Body of pancreas (tissue), 4 donors: ENCODE measurements around the gene MFAP3. TPM values are rescaled to one million over a fixed set of nuclear protein-coding genes. Genes with fewer than 3 reads are reported as not detected.

Experiments used
- ATAC-seq: fragments of 150-250 bp; one replicate; pipeline ENCODE4 v1.9.1; 2016
- DNase-seq, 4 donors: peaks; one replicate each; pipeline ENCODE4 v3.0.0-alpha.2; 2019
- H3K27ac ChIP-seq, 4 donors: fragments of 200-600 bp; sonication (generic); 1 replicate in 3 of 4; 2 replicates in 1 of 4; pipeline versions ENCODE4 v1.5.1 to v1.6.1; 2016 to 2019; ENCODE audit warnings: mild to moderate bottlenecking in 1 of 4, mixed read lengths in 1 of 4, moderate library complexity in 1 of 4
- H3K27me3 ChIP-seq, 2 donors: fragments of 200-600 bp; sonication (generic); one replicate each; pipeline ENCODE4 v1.6.0; 2016; ENCODE audit warnings: mild to moderate bottlenecking in 1 of 2
- H3K36me3 ChIP-seq, 2 donors: fragments of 200-600 bp; sonication (generic); replicated peaks in 1 of 2; 2 replicates each; pipeline ENCODE4 v1.5.1; 2016; ENCODE audit warnings: low read depth in 2 of 2; ENCODE audit not compliant: insufficient read depth in 1 of 2
- H3K4me1 ChIP-seq: fragments of 200-600 bp; sonication (generic); one replicate; pipeline ENCODE4 v1.6.0; 2016
- H3K4me3 ChIP-seq, 2 donors: fragments of 200-600 bp; sonication (generic); 1 replicate in 1 of 2; 2 replicates in 1 of 2; pipeline ENCODE4 v1.5.1; 2016 to 2019
- H3K9me3 ChIP-seq, 3 donors: fragments of 200-600 bp; sonication (generic); 1 replicate in 2 of 3; 2 replicates in 1 of 3; pipeline ENCODE4 v1.5.1; 2016
- CTCF ChIP-seq, 7 experiments: fragments of 450-650 bp in 4 of 7; fragments of 200-600 bp in 3 of 7; sonication (generic) in 3 of 7; IDR thresholded peaks; one replicate each; pipeline ENCODE4 v1.5.1; 2016 to 2019; ENCODE audit warnings: antibody characterized with exemption in 7 of 7
- POLR2A ChIP-seq, 3 donors: fragments of 450-650 bp; IDR thresholded peaks; one replicate each; pipeline ENCODE4 v1.6.1; 2016; ENCODE audit warnings: antibody characterized with exemption in 3 of 3, mild to moderate bottlenecking in 2 of 3
- WGBS, 2 donors: methylation state at CpG; one replicate each; pipeline ENCODE4 v1.1.5; 2017; 5-methylcytosine and 5-hydroxymethylcytosine counted together
- intact Hi-C: fragments of 100-400 bp; cut with DNase I; formaldehyde crosslinking; loops from one replicate; pipeline ENCODE4 v1.15.1; 2023
- total RNA-seq, 2 donors: library from RNA; depleted of rRNA; stranded (reverse); fragments of >200 nt; gene quantifications; one replicate each; pipeline ENCODE4 v1.1.0, GENCODE V29; 2016

Gene MFAP3
- total RNA-seq, 2 donors from 2014 or later = 14.3 to 23.4 TPM

- ATAC-seq = no peak
- H3K27ac ChIP-seq = no peak overlapping the region
- H3K36me3 ChIP-seq = no peaks in the 10 kb centered on the region
- no peak for DNase-seq
- WGBS, 2 donors = 84 to 95% methylated on average over 1 of the region's 1 CpG
- H3K9me3 ChIP-seq = no peaks in the 10 kb centered on the region
- intact Hi-C loops = no loop called here
- H3K4me3 ChIP-seq = no peak overlapping the region
- peaks cover 7% of the 10 kb centered on the region for H3K4me1 ChIP-seq
- no peak for TF ChIP-seq CTCF (IDR thresholded peaks at IDR 0.05)
- no peak for TF ChIP-seq POLR2A (IDR thresholded peaks at IDR 0.05)
- H3K27me3 ChIP-seq = no peaks in the 10 kb centered on the region
Measured at GRCh38 chr5:154101184-154101583, 62.4 kb downstream of the MFAP3 start.

- Histone ChIP-seq H3K27ac (no peak overlapping the region), H3K9me3 (no peaks in the 10 kb centered on the region), H3K4me1 (peaks cover 5% of the 10 kb centered on the region), H3K36me3 (no peaks in the 10 kb centered on the region), H3K27me3 (no peaks in the 10 kb centered on the region), H3K4me3 (no peak overlapping the region)
- 50 to 69% methylated on average over 1 to 4 of the region's 4 CpGs for WGBS, 2 donors
- no peak for TF ChIP-seq CTCF (IDR thresholded peaks at IDR 0.05)
- TF ChIP-seq POLR2A (IDR thresholded peaks at IDR 0.05) = no peak
- ATAC-seq (no peak), DNase-seq (no peak)
- intact Hi-C loops = no loop called here
Measured at GRCh38 chr5:154103233-154103632, 64.5 kb downstream of the MFAP3 start.

Other genes with a start within 250 kb of the MFAP3 start
- gene FAM114A2, start 57 bp upstream of the MFAP3 start, total RNA-seq = 10 to 100 TPM in 1 of 2 donors, 1 to 10 TPM in 1; 8.9 to 31.1 TPM
- gene GALNT10, start 151.8 kb downstream of the MFAP3 start, total RNA-seq = 10 to 100 TPM; 11.5 to 19.5 TPM